ENCODE results near the gene HINT3. TPM values are rescaled to one million over a fixed set of nuclear protein-coding genes. Genes with fewer than 3 reads are reported as not detected.
"Not testable (repeated sequence)": the region's sequence is repeated elsewhere in the genome, so short reads cannot be mapped to it uniquely, and the experiment has no call there.

Gene HINT3
- polyA plus RNA-seq, 4 donors = 11.1 to 32.2 (median 14.2) TPM

DNA sequence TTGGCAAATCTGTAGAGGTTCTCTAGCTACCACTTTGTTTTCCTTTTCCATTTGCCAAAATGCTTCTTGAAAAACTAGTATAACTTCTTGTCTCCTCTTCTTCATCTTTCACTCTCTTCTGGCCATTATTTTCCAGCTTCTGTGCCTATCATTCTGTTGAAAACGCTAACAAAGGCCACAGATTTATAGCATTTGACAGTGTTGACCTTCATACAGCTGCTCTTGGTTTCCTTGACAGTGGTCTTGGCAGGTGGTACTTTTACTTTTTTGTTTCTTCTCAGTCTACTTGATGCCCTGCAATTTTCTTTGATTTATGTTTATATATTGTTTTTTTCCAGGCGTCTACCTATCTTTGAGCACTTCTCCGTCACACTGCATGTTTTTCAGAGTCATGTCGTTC is 53.5 kb downstream of the HINT3 start:
- H3K27me3 ChIP-seq (ENCODE audit: control insufficient read depth in 3 of 3, insufficient read depth in 3 of 3, low read length in 3 of 3) = no peaks in the 10 kb centered on the region
- no peaks in the 10 kb centered on the region for H3K4me1 ChIP-seq (ENCODE audit: control insufficient read depth in 3 of 3, insufficient read depth in 2 of 3, low read depth in 1 of 3, low read length in 2 of 3)
- no peak overlapping the region for H3K27ac ChIP-seq (ENCODE audit: low read depth in 1 of 3, low read length in 2 of 3)
- H3K4me3 ChIP-seq (ENCODE audit: low read depth in 1 of 3, low read length in 3 of 3) = no peak overlapping the region
- no peaks in the 10 kb centered on the region for H3K9me3 ChIP-seq (ENCODE audit: control insufficient read depth in 2 of 2, insufficient read depth in 1 of 2, low read depth in 1 of 2, low read length in 1 of 2)
- WGBS, 3 donors = 84 to 87% (median 84%) methylated on average over 4 of the region's 4 CpGs
- peaks cover 6 to 16% (median 8%) of the 10 kb centered on the region in 3 donors for H3K36me3 ChIP-seq (ENCODE audit: control insufficient read depth in 3 of 3, insufficient read depth in 2 of 3, low read depth in 1 of 3, low read length in 3 of 3)
- no peak for FAIRE-seq
- DNase-seq = no peak

DNA sequence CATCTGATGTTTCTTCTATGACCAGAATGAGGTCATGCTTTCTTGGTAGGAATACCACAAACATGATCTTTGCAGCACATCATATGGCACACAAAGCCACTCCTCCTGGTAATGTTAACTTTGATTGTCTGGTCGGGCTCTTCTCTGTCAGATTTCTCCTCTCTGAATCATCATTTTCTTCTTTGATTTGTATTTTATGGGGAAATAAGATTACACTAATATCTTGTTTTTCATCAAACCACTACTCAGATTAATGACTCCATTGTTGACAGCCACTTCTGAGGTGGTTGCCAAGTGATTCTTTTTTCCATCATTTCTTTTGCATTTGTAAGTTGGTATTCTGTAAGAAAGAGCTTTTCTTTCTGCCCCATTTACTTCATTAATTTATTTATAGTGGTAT is 59.3 kb downstream of the HINT3 start:
- H3K4me3 ChIP-seq (ENCODE audit: low read depth in 1 of 3, low read length in 3 of 3) = no peak overlapping the region
- H3K4me1 ChIP-seq (ENCODE audit: control insufficient read depth in 3 of 3, insufficient read depth in 2 of 3, low read depth in 1 of 3, low read length in 2 of 3) = no peaks in the 10 kb centered on the region
- H3K9me3 ChIP-seq (ENCODE audit: control insufficient read depth in 2 of 2, insufficient read depth in 1 of 2, low read depth in 1 of 2, low read length in 1 of 2) = no peaks in the 10 kb centered on the region
- FAIRE-seq (no peak), DNase-seq (no peak)
- no peaks in the 10 kb centered on the region for H3K27me3 ChIP-seq (ENCODE audit: control insufficient read depth in 3 of 3, insufficient read depth in 3 of 3, low read length in 3 of 3)
- no peak overlapping the region for H3K27ac ChIP-seq (ENCODE audit: low read depth in 1 of 3, low read length in 2 of 3)
- H3K36me3 ChIP-seq (ENCODE audit: control insufficient read depth in 3 of 3, insufficient read depth in 2 of 3, low read depth in 1 of 3, low read length in 3 of 3) = peaks cover 3 to 19% (median 10%) of the 10 kb centered on the region in 3 donors
- 80 to 87% (median 84%) methylated on average over 1 of the region's 1 CpG for WGBS, 3 donors

GRCh38 chr6:126016591-126016990 is 60.0 kb downstream of the HINT3 start:
- FAIRE-seq = no peak
- Histone ChIP-seq H3K4me3 (ENCODE audit: low read depth in 1 of 3, low read length in 3 of 3) (no peak overlapping the region), H3K27ac (ENCODE audit: low read depth in 1 of 3, low read length in 2 of 3) (no peak overlapping the region), H3K4me1 (ENCODE audit: control insufficient read depth in 3 of 3, insufficient read depth in 2 of 3, low read depth in 1 of 3, low read length in 2 of 3) (no peaks in the 10 kb centered on the region), H3K9me3 (ENCODE audit: control insufficient read depth in 2 of 2, insufficient read depth in 1 of 2, low read depth in 1 of 2, low read length in 1 of 2) (no peaks in the 10 kb centered on the region), H3K27me3 (ENCODE audit: control insufficient read depth in 3 of 3, insufficient read depth in 3 of 3, low read length in 3 of 3) (no peaks in the 10 kb centered on the region), H3K36me3 (ENCODE audit: control insufficient read depth in 3 of 3, insufficient read depth in 2 of 3, low read depth in 1 of 3, low read length in 3 of 3) (peaks cover 3 to 19% (median 13%) of the 10 kb centered on the region in 3 donors)
- 90 to 92% (median 92%) methylated on average over 2 of the region's 2 CpGs for WGBS, 3 donors
- DNase-seq = no peak

DNA sequence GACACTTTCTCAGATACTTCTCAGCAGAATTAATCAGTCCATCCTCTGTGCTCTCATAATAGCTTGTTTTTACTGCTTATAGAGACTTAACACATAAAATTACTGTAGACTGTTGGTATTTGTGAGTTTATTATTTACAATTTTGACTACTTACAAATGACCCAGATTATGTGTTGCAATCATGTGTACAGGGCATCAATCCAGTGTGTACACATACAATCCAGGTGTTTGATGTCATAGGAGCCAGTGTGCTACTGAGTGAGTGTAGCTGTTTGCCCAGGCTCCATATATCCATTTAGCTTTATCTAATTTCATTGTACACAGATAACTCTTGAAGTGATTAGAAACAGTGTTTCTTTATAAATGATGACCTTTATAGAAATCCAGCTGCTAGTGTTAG is 61.1 kb downstream of the HINT3 start:
- peaks cover 0 to 17% (median 16%) of the 10 kb centered on the region in 3 donors for H3K36me3 ChIP-seq (ENCODE audit: control insufficient read depth in 3 of 3, insufficient read depth in 2 of 3, low read depth in 1 of 3, low read length in 3 of 3)
- no peaks in the 10 kb centered on the region for H3K4me1 ChIP-seq (ENCODE audit: control insufficient read depth in 3 of 3, insufficient read depth in 2 of 3, low read depth in 1 of 3, low read length in 2 of 3)
- no peaks in the 10 kb centered on the region for H3K27me3 ChIP-seq (ENCODE audit: control insufficient read depth in 3 of 3, insufficient read depth in 3 of 3, low read length in 3 of 3)
- H3K9me3 ChIP-seq (ENCODE audit: control insufficient read depth in 2 of 2, insufficient read depth in 1 of 2, low read depth in 1 of 2, low read length in 1 of 2) = no peaks in the 10 kb centered on the region
- DNase-seq (peak in 1 of 2 donors; percentile 10), FAIRE-seq (no peak)
- no peak overlapping the region for H3K27ac ChIP-seq (ENCODE audit: low read depth in 1 of 3, low read length in 2 of 3)
- no peak overlapping the region for H3K4me3 ChIP-seq (ENCODE audit: low read depth in 1 of 3, low read length in 3 of 3)

- no peaks in the 10 kb centered on the region for H3K4me1 ChIP-seq (ENCODE audit: control insufficient read depth in 3 of 3, insufficient read depth in 2 of 3, low read depth in 1 of 3, low read length in 2 of 3)
- H3K27me3 ChIP-seq (ENCODE audit: control insufficient read depth in 3 of 3, insufficient read depth in 3 of 3, low read length in 3 of 3) = no peaks in the 10 kb centered on the region
- H3K4me3 ChIP-seq (ENCODE audit: low read depth in 1 of 3, low read length in 3 of 3) = no peak overlapping the region
- 91 to 95% (median 94%) methylated on average over 5 of the region's 5 CpGs for WGBS, 3 donors
- no peaks in the 10 kb centered on the region for H3K9me3 ChIP-seq (ENCODE audit: control insufficient read depth in 2 of 2, insufficient read depth in 1 of 2, low read depth in 1 of 2, low read length in 1 of 2)
- no peak for DNase-seq
- FAIRE-seq = no peak
- peaks cover 3 to 17% (median 13%) of the 10 kb centered on the region in 3 donors for H3K36me3 ChIP-seq (ENCODE audit: control insufficient read depth in 3 of 3, insufficient read depth in 2 of 3, low read depth in 1 of 3, low read length in 3 of 3)
- H3K27ac ChIP-seq (ENCODE audit: low read depth in 1 of 3, low read length in 2 of 3) = no peak overlapping the region
These were observed 63.9 kb downstream of the HINT3 start for GRCh38 chr6:126020305-126021050.

- WGBS, 3 donors = 82 to 98% (median 85%) methylated on average over 3 of the region's 3 CpGs
- H3K9me3 ChIP-seq (ENCODE audit: control insufficient read depth in 2 of 2, insufficient read depth in 1 of 2, low read depth in 1 of 2, low read length in 1 of 2); H3K27me3 ChIP-seq (ENCODE audit: control insufficient read depth in 3 of 3, insufficient read depth in 3 of 3, low read length in 3 of 3); H3K27ac ChIP-seq (ENCODE audit: low read depth in 1 of 3, low read length in 2 of 3); DNase-seq; H3K4me3 ChIP-seq (ENCODE audit: low read depth in 1 of 3, low read length in 3 of 3); H3K4me1 ChIP-seq (ENCODE audit: control insufficient read depth in 3 of 3, insufficient read depth in 2 of 3, low read depth in 1 of 3, low read length in 2 of 3); FAIRE-seq: not testable (repeated sequence)
- H3K36me3 ChIP-seq (ENCODE audit: control insufficient read depth in 3 of 3, insufficient read depth in 2 of 3, low read depth in 1 of 3, low read length in 3 of 3) = peaks cover 6 to 20% (median 11%) of the 10 kb centered on the region in 3 donors
These were observed 66.9 kb downstream of the HINT3 start for GRCh38 chr6:126023474-126023873.

DNA sequence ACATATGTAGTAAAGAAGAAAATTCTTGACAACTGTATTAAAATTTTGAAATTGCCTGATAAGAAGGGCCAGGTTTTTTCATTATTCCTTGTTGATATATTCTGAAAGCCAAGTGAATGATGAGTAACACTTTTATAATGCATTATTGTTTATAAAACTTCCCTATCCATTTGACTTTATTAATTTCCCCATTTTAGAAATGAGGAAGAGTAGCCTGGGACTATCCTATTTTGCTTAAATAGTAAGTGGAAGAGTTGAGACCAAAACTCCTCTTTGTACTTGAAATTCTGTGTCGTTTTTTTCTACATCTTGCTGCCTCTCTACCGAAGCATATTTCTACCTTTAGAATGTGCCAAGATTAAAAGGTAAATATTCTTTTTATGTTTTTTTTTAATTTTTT is 69.4 kb downstream of the HINT3 start:
- Histone ChIP-seq H3K9me3 (ENCODE audit: control insufficient read depth in 2 of 2, insufficient read depth in 1 of 2, low read depth in 1 of 2, low read length in 1 of 2) (no peaks in the 10 kb centered on the region), H3K4me3 (ENCODE audit: low read depth in 1 of 3, low read length in 3 of 3) (no peak overlapping the region), H3K27ac (ENCODE audit: low read depth in 1 of 3, low read length in 2 of 3) (no peak overlapping the region), H3K4me1 (ENCODE audit: control insufficient read depth in 3 of 3, insufficient read depth in 2 of 3, low read depth in 1 of 3, low read length in 2 of 3) (no peaks in the 10 kb centered on the region), H3K27me3 (ENCODE audit: control insufficient read depth in 3 of 3, insufficient read depth in 3 of 3, low read length in 3 of 3) (no peaks in the 10 kb centered on the region), H3K36me3 (ENCODE audit: control insufficient read depth in 3 of 3, insufficient read depth in 2 of 3, low read depth in 1 of 3, low read length in 3 of 3) (peaks cover 6 to 17% (median 8%) of the 10 kb centered on the region in 3 donors)
- FAIRE-seq (no peak), DNase-seq (no peak)
- WGBS, 3 donors = 87 to 97% (median 90%) methylated on average over 2 of the region's 2 CpGs

DNA sequence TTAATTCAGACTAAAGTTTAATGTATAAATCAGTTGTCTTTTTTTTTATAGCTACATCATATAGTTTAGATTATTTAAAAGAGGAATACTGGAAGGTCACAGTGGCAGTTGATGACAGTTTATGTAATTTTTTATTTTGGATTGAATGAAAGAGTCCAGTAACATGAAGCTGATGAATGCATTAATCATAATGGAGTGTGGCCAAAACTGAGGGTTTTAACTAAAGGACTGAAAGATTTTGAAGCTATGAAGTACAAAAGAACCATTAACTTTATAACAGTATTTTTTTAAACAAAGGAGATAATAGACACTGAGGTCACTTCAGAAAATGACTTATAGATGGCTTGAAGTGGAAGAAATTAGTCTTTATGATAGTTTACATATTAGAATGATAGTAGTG is 71.0 kb downstream of the HINT3 start:
- Histone ChIP-seq H3K4me1 (ENCODE audit: control insufficient read depth in 3 of 3, insufficient read depth in 2 of 3, low read depth in 1 of 3, low read length in 2 of 3) (no peaks in the 10 kb centered on the region), H3K27me3 (ENCODE audit: control insufficient read depth in 3 of 3, insufficient read depth in 3 of 3, low read length in 3 of 3) (no peaks in the 10 kb centered on the region), H3K9me3 (ENCODE audit: control insufficient read depth in 2 of 2, insufficient read depth in 1 of 2, low read depth in 1 of 2, low read length in 1 of 2) (no peaks in the 10 kb centered on the region), H3K36me3 (ENCODE audit: control insufficient read depth in 3 of 3, insufficient read depth in 2 of 3, low read depth in 1 of 3, low read length in 3 of 3) (peaks cover 12 to 15% (median 13%) of the 10 kb centered on the region in 3 donors), H3K27ac (ENCODE audit: low read depth in 1 of 3, low read length in 2 of 3) (no peak overlapping the region), H3K4me3 (ENCODE audit: low read depth in 1 of 3, low read length in 3 of 3) (no peak overlapping the region)
- FAIRE-seq = no peak
- no peak for DNase-seq

All from small intestine (tissue), 7 donors.